GM19463 (cell line): Measurements from ENCODE around the gene CBS.
"Not testable (repeated sequence)": the region's sequence is repeated elsewhere in the genome, so short reads cannot be mapped to it uniquely, and the experiment has no call there.

Experiments
- ATAC-seq: cut with Tn5 transposase; IDR thresholded peaks from one replicate; pipeline ENCODE4 v1.9.1; 2021; ENCODE audit warnings: mild to moderate bottlenecking, moderate library complexity; ENCODE audit not compliant: unreplicated experiment

The CBS gene

DNA sequence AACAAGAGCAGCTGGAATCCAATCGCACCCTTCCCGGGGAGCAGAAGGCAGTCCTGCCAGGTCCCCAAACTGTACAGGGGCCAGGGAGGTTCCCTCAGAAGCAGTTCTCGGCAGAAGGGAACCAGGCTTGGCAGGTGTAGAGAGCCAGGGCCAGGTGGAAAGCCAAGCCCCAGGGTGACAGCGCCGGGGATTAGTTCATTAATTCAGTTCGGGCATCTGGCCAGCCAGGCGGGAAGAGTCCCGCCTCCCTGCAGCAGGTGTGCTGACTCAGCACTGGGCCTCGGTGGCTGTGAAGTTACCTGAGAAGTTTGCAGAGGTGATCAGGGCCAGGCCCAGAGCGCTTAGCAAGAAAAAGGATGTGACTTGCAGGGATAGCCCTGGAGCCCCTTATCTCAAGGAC is 6.0 kb downstream of the CBS start:
- not testable (repeated sequence) for ATAC-seq

DNA sequence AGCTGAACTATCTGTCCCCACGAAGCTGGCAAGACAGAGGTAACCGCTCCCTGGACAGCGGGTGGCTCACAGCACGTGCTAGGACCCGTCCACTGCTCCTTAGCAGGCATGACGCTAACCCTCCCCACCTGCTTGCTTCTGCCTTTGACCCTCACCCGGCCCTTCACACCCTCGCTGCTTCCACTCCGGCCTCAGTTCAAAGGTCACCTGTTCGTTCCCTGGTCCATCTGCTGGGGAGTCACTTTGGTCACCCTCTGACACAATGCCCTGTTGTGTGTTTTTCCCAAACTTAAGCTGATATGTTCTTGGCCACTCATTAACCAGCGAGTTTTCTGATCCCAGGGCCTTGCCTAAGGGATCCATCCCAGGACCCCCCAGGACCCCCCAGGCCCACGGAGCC is 7.6 kb downstream of the CBS start:
- ATAC-seq, result not testable (repeated sequence)

DNA sequence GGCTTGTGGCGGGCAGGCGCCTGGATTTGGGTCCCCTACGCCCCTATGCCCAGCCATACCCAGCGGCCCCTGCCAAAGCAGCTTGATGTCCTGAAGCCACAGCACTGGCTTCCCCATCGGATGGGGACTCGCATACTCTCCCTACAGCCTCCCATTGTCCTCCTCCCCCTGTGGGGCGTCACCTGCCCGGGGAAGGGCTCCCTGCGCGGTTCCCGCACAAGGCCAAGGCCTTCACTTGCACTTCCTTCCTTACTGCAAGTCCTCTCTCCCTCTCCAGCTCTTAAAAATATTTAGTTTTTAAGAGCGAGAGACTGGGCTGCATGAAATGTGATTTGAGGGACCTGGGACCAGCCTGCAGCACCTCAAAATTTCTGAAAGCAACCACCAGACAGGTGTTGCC is 8.9 kb downstream of the CBS start:
- ATAC-seq, result not testable (repeated sequence)

DNA sequence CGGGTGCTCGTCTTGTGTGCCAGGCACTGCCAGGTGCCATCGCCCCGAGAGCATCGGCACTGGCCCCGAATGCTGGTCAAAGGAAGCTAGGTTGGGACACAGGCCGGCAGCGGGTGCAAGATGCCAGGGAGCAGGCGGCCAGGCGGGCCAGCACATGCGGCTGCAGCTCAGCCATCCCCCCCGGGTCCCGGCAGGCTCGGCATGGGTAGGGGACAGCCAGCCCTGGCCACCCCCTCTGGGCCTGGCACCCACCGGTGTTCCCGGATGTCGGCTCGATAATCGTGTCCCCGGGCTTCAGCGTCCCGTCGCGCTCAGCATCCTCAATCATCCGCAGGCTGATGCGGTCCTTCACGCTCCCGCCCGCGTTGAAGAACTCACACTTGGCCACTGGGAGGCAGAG is 9.6 kb downstream of the CBS start:
- not testable (repeated sequence) for ATAC-seq

DNA sequence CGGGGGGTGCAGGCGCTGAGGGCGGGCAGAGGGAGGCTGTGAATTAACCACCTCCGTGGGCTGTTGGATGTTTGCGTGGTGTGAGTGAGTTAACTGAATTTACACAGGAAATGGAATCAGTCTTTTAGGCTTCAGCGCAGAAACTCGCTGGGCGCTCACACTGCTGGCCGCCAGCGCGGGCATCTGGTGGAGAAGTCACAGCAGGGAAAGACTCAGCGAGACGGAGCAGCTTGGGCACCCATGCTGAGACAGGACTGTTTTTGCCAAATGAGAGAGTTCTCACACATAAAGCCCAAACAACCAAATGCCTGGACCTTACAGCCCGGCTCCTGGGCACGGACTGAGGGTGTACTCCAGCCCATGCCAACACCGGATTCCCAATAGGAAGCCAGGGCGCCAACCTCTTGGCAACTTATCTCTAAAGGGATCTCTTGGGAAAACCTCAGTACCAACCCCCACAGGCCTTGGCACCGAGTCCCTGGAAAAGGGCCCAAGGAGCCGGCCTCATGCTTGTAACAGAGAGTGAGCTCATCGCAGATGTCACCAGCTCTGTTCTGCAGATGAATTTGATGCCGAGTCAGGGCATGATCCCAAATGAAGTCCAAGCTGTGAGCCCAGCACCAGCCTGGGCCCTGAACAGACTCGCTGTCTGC is 11.2 kb downstream of the CBS start:
- not testable (repeated sequence) for ATAC-seq

DNA sequence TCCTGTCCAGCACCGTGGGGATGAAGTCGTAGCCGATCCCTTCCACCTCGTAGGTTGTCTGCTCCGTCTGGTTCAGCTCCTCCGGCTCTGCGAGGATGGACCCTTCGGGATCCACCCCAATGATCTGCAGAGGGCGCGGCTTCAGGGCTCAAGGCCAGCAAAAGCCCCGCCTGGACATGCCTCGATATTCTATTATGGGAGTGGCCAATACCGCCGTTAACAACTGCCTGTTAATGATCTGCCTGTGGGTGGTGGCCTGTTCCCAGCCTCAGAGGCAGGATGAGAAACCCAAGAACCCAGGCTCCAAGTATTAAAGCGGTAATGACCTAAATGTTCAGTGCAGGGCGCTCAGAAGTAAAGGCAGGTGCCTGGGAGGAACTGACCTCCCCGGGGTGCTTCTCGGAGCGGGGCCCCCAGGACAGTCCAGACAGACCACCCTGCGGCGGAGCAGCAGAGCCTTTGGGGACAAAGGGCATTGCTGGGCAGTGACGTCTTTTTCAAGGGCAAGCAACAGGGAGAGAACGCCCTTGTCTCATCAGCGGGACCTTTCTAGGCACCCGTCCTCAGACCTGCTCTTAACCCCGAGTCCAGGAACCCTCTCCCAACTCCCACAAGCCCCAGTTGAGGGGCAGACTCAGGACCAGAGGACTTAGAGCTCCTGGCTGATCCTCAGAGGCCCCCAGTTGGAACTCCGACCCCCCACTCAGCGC is 12.5 kb downstream of the CBS start:
- ATAC-seq, result not testable (repeated sequence)

DNA sequence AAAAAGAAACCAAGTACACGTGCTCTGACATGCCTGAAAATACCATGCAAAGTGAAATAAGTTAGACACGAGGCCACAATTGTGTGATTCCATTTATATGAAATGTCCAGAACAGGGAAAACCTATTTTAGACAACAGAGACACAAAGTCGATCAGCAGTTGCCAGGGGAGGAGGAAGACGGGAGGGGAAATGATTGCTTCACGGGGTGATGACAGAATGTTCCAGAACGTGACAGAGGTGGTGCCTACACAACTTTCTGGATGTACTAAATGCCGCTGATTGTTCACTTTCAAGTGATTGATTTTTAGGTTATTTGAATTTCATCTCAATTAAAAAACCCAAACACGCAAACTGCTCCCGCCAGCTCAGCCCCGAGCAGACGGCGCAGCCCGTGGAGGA is 22.5 kb downstream of the CBS start:
- ATAC-seq, result not testable (repeated sequence)

DNA sequence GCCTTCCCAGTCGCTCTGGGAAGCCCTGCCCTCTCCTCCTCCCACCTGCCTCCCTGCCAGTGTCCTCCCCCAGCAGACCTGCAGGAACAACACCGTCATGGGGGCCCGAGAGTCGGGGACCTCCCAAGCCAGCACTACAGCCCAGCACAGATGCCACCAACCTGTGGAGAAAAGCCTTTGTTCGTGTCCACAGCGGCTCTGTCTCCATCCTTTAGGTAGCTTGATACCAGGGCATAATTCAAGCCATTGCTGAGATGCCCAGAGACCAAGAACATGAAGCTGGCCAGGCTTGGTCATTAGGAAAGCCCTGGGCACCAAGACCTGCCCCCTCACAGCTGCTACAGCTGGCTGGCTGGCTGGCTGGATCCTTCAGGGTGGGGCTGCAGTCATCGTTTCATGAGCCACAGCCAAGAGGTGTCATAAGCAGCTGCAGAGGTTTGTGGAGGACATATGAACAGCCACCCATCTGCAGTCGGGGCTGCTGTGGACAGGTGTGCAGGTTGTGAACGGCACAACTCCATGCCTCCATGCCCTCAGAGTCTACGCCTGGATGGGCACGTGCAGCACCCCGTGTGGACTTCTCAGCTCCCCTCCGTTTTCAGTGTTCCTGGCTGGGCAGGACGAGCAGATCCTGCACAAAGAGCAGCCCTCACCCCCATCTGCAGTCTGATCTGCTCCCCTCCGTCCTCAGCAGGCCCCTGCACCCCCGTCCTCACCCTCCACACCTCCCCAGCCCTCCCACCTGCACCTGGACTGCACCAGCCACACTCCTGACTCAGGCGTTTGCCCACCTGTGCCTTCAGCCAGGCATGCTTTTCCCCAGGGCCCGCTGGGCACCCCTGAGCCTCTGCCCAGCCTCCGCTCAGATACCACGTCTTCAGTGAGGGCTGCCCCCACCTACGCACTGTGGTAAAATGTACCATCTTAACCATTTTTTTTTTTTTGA is 29.5 kb downstream of the CBS start:
- not testable (repeated sequence) for ATAC-seq

DNA sequence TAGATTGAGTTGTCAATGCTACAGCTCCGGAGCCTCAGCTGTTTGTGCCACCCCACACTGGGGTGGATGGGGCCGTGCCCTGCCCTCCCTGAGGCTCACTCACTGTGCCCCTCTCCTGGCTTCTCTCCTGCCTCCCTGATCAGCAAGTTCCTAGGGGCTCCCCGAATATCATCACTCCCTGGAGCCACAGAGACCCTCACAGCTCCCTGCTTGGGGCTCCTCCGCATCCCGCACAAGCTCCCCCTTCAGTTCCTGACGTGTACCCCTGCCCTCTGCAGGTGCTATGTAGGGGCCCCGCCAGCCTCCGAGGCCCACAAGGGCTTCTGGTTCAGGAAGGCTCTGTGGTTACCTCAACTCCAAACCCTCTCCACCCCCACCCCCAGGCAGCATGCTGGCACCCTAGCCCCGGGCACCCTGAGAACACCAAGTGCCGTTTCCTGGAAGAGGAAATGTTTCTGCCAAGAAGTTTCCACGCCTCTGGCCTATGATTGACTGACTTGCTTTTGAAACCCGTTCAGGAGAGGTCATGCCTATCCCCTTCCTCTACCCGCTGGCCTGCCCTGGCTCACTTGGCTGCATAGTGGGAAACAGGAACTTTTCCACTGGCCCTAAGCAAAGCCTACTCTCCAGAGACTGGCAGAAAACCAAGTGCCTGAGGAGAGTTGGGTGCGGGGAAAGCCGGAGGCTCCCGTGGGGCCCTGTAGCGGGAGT is 30.3 kb downstream of the CBS start:
- ATAC-seq, result not testable (repeated sequence)

DNA sequence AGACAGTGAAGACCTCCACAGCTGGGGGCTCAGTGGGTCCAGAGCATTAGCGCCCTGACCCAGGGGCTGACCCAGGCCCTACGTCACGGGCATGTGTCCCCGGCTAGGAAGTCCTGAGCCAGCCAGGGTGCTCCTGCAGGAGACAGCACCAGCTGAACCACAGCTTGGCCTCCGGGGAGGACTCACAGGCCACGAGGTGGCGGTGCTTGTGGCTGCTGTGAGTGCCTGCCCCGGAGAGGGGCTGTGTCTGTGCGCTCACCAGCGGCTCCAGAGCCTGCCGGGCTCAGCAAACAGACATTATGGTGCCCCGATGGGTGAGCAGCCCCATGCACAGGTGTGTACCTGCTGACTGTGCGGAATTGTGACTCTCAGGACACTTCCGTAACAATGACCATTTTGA is 31.1 kb downstream of the CBS start:
- ATAC-seq, result not testable (repeated sequence)

DNA sequence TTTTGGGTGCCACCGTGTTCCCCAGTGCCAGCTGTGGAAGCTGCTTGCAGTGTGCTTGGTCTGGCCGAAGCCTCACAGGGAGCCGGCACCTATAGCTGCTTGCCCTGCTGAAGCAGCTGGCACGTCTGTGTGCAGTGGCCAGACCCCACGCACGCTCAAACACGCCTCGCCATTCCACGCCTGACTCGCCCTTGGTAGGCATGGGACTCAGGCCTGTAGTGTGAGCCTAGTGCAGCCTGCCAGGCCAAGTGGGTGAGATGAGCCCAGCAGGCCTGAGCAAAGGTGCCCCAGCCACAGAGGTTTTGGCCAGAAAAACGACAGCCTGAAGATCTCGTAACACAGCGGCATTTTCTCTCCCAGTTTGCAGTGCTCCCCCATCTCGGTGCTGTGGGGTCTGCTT is 32.3 kb downstream of the CBS start:
- ATAC-seq, result not testable (repeated sequence)

DNA sequence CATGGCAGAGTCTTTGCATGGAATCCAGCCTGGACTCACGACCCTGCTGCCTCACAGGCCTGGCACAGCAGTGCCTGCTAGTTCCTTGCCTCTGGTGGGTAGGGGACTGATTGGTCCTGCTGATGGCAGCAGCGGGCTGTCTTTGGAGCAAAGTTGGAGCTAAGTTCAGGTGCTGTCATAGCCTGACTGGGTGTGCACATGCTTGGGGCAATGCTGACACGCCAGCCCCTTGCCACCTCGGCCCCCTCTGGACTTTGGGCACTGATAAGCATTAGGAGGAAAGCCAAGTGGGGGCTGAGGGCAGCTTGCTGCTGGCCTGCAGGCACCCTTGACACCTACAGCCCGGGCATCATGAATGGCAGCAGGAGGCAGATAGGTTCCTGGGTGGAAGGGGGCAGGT is 33.5 kb downstream of the CBS start:
- not testable (repeated sequence) for ATAC-seq

DNA sequence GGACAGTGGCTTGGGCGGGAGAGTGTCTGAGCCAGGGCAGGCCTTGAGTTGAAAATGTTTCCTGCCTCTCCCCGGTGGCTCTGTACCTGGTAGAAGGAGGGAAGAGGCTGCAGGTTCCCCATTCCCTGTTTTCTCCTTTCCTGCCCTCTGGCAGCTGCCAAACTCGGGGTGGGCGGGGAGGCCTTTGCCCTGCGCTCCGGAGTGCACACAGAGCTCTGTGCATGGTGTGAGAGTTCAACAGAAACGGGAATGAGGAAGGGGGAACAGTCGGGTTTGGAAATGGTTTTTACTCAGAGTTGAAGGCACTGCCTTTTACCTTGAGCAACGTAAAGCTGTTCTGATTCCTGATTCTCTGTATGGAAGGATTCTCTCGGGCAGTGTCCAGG is 37.0 kb downstream of the CBS start:
- ATAC-seq, result not testable (repeated sequence)

DNA sequence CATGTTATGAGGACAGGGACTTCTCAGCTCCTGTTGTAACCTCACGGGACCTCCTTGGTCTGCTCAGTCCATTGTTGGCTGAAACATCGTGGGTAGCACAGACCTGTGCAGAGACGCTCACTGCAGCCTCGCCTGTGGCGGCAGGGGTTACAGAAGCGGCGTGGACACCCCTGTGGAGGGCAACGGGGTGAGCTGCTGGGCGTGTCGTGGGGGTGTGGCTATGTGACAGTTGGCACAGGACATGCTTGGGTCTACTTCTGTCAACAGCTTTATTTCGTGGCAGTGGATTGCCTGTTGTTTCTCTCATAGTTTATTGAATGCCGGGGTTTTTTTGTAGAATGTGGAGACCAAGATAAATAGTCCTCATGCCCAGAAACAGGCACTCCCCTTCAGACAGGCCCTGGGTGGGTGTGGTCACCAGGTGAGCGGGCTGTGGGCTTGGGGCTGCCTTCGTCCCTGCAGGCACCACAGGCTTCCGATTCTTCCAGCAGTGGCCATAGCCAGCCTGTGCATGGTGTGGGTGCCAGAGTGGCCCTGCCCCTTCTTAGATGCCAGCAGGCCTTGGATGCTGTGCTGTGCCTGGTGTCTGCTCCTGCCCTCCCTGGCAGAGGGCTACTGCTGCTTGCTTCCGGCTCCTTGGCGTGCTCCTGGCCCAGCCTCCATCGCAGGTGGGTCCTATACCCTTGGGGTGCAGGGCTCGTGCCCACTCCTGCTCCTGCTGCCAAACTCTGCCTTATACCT is 37.5 kb downstream of the CBS start:
- not testable (repeated sequence) for ATAC-seq

DNA sequence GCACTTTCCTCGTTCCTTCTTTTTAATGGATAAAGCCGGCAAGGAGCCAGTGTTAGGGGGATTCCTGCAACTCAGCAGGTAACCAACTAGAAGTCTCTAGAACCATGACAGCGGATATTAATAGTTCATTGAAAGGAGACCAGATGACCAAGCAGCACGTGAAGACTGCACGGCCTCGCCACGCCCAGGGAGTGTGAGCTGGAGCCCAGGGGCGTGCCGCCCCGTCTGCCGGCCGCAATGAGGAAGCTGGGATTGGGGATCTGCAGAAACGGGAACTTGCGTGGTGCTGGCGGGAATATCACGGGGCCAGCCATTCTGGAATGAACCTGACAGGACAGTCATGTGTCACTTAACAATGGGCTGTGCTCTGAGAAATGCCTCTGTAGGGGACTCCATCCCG is 38.7 kb downstream of the CBS start:
- ATAC-seq, result not testable (repeated sequence)

DNA sequence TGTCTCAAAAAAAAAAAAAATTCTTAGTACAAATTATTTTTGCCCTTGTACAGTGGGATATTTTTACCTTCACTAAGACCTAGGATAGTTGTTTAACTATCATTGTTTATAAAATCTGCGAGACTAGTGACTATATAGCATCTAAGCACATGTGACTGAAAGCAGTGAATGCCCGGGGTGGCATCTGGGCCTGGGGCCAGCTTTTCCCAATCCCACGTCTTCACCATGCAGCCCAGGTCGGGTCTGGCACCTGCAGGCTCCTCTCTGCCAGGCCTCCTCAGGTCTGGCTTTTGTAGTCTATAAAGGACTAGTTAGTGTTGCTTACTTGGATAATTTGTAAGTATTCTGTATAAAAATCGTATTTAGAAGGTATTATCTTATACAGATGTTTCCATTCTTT is 40.8 kb downstream of the CBS start:
- no peak for ATAC-seq

DNA sequence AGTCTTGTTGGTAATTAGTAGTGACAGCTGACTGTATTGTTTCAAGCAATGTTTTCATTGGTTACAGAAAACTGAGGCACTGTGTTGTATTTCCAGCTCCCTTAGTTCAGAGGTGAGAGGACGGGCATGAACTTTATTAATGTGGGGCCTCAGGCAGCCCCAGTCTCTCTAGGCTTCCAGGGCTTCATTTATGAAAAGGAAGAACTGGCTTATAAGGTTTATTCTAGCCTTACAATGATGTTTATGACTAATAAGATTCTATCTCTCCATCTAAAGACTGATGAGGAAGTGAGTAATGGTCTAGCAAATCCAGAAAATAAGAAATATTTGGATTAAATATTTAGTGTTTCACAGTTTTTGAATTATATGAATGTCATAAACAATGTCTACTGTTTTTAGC is 41.5 kb downstream of the CBS start:
- no peak for ATAC-seq

DNA sequence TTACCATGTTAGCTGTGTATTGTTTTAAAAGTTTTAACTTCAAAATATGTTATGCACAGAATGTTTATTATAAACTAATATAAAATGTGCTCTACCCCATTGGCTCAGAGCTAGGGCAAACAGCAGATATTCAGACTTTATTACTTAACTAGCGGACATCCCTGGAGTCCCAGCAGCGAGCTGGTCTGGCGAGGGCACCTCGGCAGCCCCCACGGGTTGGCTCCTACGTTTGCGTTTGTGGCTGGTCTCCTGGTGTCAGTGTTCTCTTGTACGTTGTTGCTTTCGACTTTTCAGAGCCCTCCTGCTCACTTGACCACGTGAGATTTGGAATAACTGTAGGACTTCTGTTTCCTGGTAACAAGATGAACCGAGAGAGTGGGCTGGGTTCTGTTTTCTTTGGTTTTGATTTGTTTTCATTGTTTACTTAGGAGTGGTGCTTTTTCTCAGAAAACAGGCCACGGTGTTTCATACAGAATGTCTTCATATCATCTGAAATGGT is 44.5 kb downstream of the CBS start:
- no peak for ATAC-seq

DNA sequence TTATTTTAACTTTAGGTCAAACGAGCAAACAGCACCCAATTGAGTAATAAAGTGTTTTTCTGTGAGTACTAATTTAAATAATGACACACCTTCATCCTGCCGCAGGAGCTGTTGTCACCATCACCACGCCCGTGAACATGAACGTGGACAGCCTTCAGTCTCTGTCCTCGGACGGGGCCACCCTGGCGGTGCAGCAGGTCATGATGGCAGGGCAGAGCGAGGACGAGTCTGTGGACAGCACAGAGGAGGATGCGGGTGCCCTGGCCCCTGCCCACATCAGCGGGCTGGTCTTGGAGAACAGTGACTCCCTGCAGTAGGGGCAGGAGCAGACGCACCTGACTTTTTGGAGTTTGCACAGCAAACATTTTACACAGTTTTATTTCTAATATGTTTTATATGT is 45.9 kb downstream of the CBS start:
- no peak for ATAC-seq
